GM12878 (cell line): Measurements from ENCODE around the gene COX10.

ENCODE experiments used
- BMI1 ChIP-seq: fragments of 450-650 bp; IDR thresholded peaks from 2 replicates; pipeline ENCODE4 v1.6.1; 2016; ENCODE audit warnings: mild to moderate bottlenecking, moderate library complexity, borderline replicate concordance
- CTCF ChIP-seq, 3 experiments: IDR thresholded peaks in 2 of 3; conservative IDR thresholded peaks in 1 of 3; 2 replicates each; pipeline ENCODE4 v1.5.1; 2011; ENCODE audit warnings: low read depth in 3 of 3, low read length in 3 of 3, mild to moderate bottlenecking in 3 of 3, control low read depth in 2 of 3, moderate library complexity in 2 of 3, inconsistent platforms in 1 of 3, mixed read lengths in 1 of 3; ENCODE audit not compliant: control insufficient read depth in 2 of 3, insufficient read depth in 1 of 3; ENCODE audit errors: extremely low read depth in 1 of 3
- ELK1 ChIP-seq: IDR thresholded peaks from 2 replicates; pipeline ENCODE4 v1.6.1; 2012; ENCODE audit warnings: low read depth, low read length, improper control_type of control experiment
- EP300 ChIP-seq, 2 experiments: fragments of 150-350 bp in 1 of 2; IDR thresholded peaks; 2 replicates each; pipeline ENCODE4 v1.6.1; 2011 to 2012; ENCODE audit warnings: low read depth in 2 of 2, low read length in 2 of 2, borderline replicate concordance in 1 of 2, improper control_type of control experiment in 1 of 2, inconsistent platforms in 1 of 2; ENCODE audit not compliant: control insufficient read depth in 1 of 2
- FOXK2 ChIP-seq: fragments of 450-650 bp; IDR thresholded peaks from 2 replicates; pipeline ENCODE4 v1.6.1; 2017; ENCODE audit warnings: mild to moderate bottlenecking, moderate library complexity
- MYC ChIP-seq: IDR thresholded peaks from 2 replicates; pipeline ENCODE4 v1.6.1; 2011; ENCODE audit warnings: mild to moderate bottlenecking, low read length, moderate library complexity, inconsistent platforms; ENCODE audit not compliant: insufficient read depth, insufficient replicate concordance, insufficient read length, severe bottlenecking
- POLR2A ChIP-seq: IDR thresholded peaks from 2 replicates; pipeline ENCODE4 v1.6.1; 2011; ENCODE audit warnings: low read depth, mild to moderate bottlenecking, low read length
- PRDM15 ChIP-seq: fragments of 450-650 bp; formaldehyde crosslinking; IDR thresholded peaks from 2 replicates; pipeline ENCODE4 v1.4.0; 2020; ENCODE audit warnings: mild to moderate bottlenecking, moderate library complexity
- REST ChIP-seq: IDR thresholded peaks from 2 replicates; pipeline ENCODE4 v1.6.1; 2012; ENCODE audit warnings: mild to moderate bottlenecking, low read depth, low read length
- RUNX3 ChIP-seq: IDR thresholded peaks from 2 replicates; pipeline ENCODE4 v1.6.1; 2012; ENCODE audit warnings: low read length, inconsistent platforms

- TF ChIP-seq CTCF (IDR thresholded peaks at IDR 0.05 in 2 of 3, conservative IDR thresholded peaks at IDR 0.05 in 1 of 3; ENCODE audit: control insufficient read depth in 2 of 3, extremely low read depth in 1 of 3, insufficient read depth in 1 of 3, low read depth in 3 of 3, low read length in 3 of 3) (no peak), ELK1 (no peak), REST (no peak), FOXK2 (no peak), POLR2A (no peak), BMI1 (no peak), MYC (no peak), EP300 (IDR thresholded peaks at IDR 0.05; ENCODE audit: borderline replicate concordance in 1 of 2, control insufficient read depth in 1 of 2, low read depth in 2 of 2, low read length in 2 of 2) (no peak), RUNX3 (no peak), PRDM15 (CRISPR knock-in tag) (no peak)
These were observed 37.1 kb upstream of the COX10 start for GRCh38 chr17:14032234-14032633.
